KMS-11 (cell line): ENCODE data around the gene CCT8.
"Not testable (repeated sequence)": the region's sequence is repeated elsewhere in the genome, so short reads cannot be mapped to it uniquely, and the experiment has no call there.

Experiments used
- H2AFZ ChIP-seq: fragments of 200-600 bp; sonication (generic); 2 replicates; pipeline ENCODE4 v1.6.1; 2016; ENCODE audit warnings: antibody characterized with exemption, mixed run types, low read depth
- H3K27ac ChIP-seq: fragments of 200-600 bp; sonication (generic); 2 replicates; pipeline ENCODE4 v1.6.1; 2016; ENCODE audit warnings: mild to moderate bottlenecking, mixed run types
- H3K27me3 ChIP-seq: fragments of 200-600 bp; sonication (generic); 2 replicates; pipeline ENCODE4 v1.6.1; 2017; ENCODE audit warnings: mild to moderate bottlenecking, low read depth, mixed run types, moderate library complexity; ENCODE audit not compliant: insufficient read depth
- H3K36me3 ChIP-seq: fragments of 200-600 bp; sonication (generic); 2 replicates; pipeline ENCODE4 v1.6.1; 2017; ENCODE audit warnings: mild to moderate bottlenecking, mixed run types; ENCODE audit not compliant: insufficient read depth
- H3K4me1 ChIP-seq: fragments of 200-600 bp; sonication (generic); 2 replicates; pipeline ENCODE4 v1.6.1; 2016; ENCODE audit warnings: mild to moderate bottlenecking, low read depth, mixed run types; ENCODE audit not compliant: poor library complexity, severe bottlenecking
- H3K4me2 ChIP-seq: fragments of 200-600 bp; sonication (generic); 2 replicates; pipeline ENCODE4 v1.7.0; 2016; ENCODE audit warnings: mild to moderate bottlenecking, mixed run types
- H3K4me3 ChIP-seq: fragments of 200-600 bp; sonication (generic); IDR thresholded peaks from 2 replicates; pipeline ENCODE4 v1.6.1; 2017; ENCODE audit warnings: low read depth, low read length, mixed read lengths; ENCODE audit not compliant: insufficient read depth
- H3K79me2 ChIP-seq: fragments of 200-600 bp; sonication (generic); 2 replicates; pipeline ENCODE4 v1.6.1; 2016; ENCODE audit warnings: low read depth, mixed run types; ENCODE audit not compliant: insufficient read depth
- H3K9ac ChIP-seq: fragments of 200-600 bp; sonication (generic); 2 replicates; pipeline ENCODE4 v1.6.1; 2016; ENCODE audit warnings: mild to moderate bottlenecking, mixed run types
- H4K20me1 ChIP-seq: fragments of 200-600 bp; sonication (generic); 2 replicates; pipeline ENCODE4 v1.6.1; 2016; ENCODE audit warnings: mild to moderate bottlenecking, mixed run types; ENCODE audit not compliant: insufficient read depth
- CTCF ChIP-seq: fragments of 200-600 bp; sonication (generic); conservative IDR thresholded peaks from 2 replicates; pipeline ENCODE4 v1.6.1; 2017; ENCODE audit warnings: low read depth, mild to moderate bottlenecking, antibody characterized with exemption, low read length, moderate library complexity, mixed read lengths

The CCT8 gene

DNA sequence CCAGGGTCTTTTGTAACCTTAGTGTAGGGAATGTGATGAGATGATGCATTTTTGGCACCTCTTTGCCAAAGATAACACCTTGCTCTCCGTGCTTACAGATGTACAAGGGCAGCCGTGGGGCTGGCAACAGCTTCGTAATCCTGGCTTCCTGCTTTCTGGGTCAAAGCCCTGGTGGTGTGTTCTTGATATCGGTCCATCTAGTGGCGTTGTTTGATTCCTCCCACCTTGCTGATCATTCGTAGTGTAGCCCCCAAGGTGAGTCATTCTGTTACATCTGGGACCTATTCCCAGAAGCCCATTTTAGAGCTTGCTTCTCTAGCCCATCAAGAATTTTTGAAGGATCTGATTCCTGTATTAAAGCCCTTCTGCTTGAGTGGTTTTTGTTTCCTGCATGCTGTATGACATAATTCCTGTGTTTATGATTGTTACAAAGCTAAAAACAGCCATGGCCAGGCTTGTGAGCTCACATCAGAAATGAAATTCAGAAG lies 7.0 kb upstream of the CCT8 start:
- H3K4me3 ChIP-seq: no peak overlapping the region
- H3K27ac ChIP-seq: no peak overlapping the region

DNA sequence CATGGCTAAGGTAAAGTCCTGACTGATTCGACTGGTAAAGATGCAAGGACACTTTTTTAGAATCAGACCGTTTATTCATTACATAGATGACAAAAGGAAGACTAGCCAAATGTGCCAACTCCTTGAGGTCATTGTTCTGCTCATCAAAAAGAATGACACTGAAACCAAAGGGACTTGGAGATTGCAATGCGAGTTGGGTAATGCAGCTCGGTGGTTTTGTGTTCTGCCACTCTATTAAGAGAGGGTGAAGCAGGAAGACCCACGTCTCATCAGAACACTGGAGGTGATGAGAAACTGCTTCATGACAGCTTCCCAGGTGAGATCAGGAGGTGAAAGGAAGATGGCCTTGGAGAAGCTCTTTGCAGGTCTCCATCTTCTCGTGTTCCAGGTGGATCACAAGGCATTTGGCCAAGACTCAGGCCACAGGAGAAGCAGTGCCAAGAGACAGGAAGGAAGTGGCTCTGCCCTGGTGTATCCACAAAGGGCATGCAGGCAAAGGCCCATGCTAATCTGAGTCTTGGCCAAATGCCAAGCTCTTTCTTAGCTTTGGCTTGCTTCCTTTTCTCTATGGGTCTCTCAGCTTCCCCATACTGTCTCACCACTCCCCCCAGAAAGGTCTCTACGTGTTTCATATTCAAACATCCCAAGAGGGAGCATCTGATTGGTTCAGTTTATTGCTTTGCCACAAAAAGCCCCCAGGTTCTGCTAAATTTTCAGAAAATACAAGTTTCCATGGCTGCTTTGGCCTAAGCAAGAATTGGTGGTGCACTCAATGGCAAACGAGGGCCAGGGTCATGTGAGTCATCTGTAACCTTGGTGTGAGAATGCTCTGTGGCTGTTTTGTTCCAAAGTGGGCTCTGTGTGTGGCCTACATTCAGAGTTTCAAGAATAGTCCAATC lies 5.7 kb upstream of the CCT8 start:
- peak overlapping the region; percentile 96; the same call in 1 of the 2 replicates for H3K27ac ChIP-seq
- peaks cover 24% of the 10 kb centered on the region for H3K79me2 ChIP-seq
- peak overlapping the region; percentile 74 for H3K4me2 ChIP-seq
- no peaks in the 10 kb centered on the region for H3K27me3 ChIP-seq
- peaks cover 32% of the 10 kb centered on the region for H3K4me1 ChIP-seq
- no peak overlapping the region for H3K4me3 ChIP-seq
- TF ChIP-seq CTCF: no peak
- no peaks in the 10 kb centered on the region for H4K20me1 ChIP-seq
- no peaks in the 10 kb centered on the region for H3K36me3 ChIP-seq
- H2AFZ ChIP-seq: no peak overlapping the region
- H3K9ac ChIP-seq: no peak overlapping the region

More for the DNA sequence above, 7.0 kb upstream of the CCT8 start:
- no peak overlapping the region for H3K9ac ChIP-seq
- peak overlapping the region; percentile 74; the same call in 1 of the 2 replicates for H3K4me2 ChIP-seq
- peaks cover 27% of the 10 kb centered on the region for H3K4me1 ChIP-seq
- no peaks in the 10 kb centered on the region for H3K27me3 ChIP-seq
- peaks cover 27% of the 10 kb centered on the region for H3K79me2 ChIP-seq
- H4K20me1 ChIP-seq: no peaks in the 10 kb centered on the region
- no peaks in the 10 kb centered on the region for H3K36me3 ChIP-seq
- H2AFZ ChIP-seq: no peak overlapping the region
- no peak for TF ChIP-seq CTCF

GRCh38 chr21:29077651-29078090 lies 4.2 kb upstream of the CCT8 start:
- no peak overlapping the region for H3K4me3 ChIP-seq
- H3K36me3 ChIP-seq: no peaks in the 10 kb centered on the region
- H4K20me1 ChIP-seq: peaks cover 3% of the 10 kb centered on the region; the same call in 1 of the 2 replicates
- H3K4me1 ChIP-seq: peaks cover 33% of the 10 kb centered on the region
- H2AFZ ChIP-seq: peak overlapping the region; percentile 15
- H3K79me2 ChIP-seq: peaks cover 31% of the 10 kb centered on the region
- peak overlapping the region; percentile 96 for H3K27ac ChIP-seq
- no peaks in the 10 kb centered on the region for H3K27me3 ChIP-seq
- no peak for TF ChIP-seq CTCF
- H3K9ac ChIP-seq: peak overlapping the region; percentile 95
- peak overlapping the region; percentile 74 for H3K4me2 ChIP-seq

DNA sequence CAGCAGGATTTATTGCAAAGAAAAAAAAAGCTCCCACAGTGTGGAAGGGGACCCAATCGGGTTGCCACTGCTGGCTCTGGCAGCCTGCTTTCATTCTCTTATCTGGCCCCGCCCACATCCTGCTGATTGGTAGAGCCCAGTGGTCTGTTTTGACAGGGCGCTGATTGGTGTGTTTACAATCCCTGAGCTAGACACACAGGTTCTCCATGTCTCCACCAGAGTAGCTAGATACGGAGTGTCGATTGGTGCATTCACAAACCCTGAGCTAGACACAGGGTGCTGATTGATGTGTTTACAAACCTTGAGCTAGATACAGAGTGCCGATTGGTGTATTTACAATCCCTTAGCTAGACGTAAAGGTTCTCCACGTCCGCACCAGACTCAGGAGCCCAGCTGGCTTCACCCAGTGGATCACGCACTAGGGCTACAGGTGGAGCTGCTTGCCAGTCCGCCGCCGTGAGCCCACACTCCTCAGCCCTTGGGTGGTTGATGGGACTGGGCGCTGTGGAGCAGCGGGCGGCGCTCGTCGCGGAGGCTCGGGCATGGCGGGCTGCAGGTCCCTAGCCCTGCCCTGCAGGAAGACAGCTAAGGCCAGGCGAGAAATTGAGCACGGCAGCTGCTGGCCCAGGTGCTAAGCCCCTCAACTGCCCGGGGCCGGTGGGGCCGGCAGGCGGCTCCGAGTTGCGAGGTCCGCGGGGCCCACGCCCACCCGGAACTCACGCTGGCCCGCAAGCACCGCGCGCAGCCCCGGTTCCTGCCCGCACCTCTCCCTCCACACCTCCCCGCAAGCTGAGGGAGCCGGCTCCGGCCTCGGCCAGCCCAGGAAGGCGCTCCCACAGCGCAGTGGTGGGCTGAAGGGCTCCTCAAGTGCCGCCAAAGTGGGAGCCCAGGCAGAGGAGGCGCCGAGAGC lies 3.5 kb upstream of the CCT8 start:
- H3K36me3 ChIP-seq, H3K27me3 ChIP-seq, H4K20me1 ChIP-seq, H3K4me3 ChIP-seq: not testable (repeated sequence)
- Histone ChIP-seq H3K79me2 (peaks cover 37% of the 10 kb centered on the region), H3K27ac (peak overlapping the region; percentile 96), H2AFZ (peak overlapping the region; percentile 15), H3K4me1 (peaks cover 39% of the 10 kb centered on the region), H3K4me2 (peak overlapping the region; percentile 74), H3K9ac (peak overlapping the region; percentile 95)
